ENCODE results near the gene ETNK2. TPM values are rescaled to one million over a fixed set of nuclear protein-coding genes. Genes with fewer than 3 reads are reported as not detected.
A peak's percentile ranks its signal among the peaks of the same experiment; 100 is the strongest.

The ETNK2 gene
- total RNA-seq: 10 to 100 TPM in 1 of 2 donors, 1 to 10 TPM in 1; 7.4 to 12.3 TPM
- long read RNA-seq, donor 1, transcript ETNK2-203 (8 exons, 2,434 nt): major isoform, 5 of 10 reads
- long read RNA-seq, donor 1, partial matches to known transcripts: 3 of 10 reads
- long read RNA-seq, donor 1, other reads (novel, unspliced or antisense): 2 of 10 reads
- long read RNA-seq, donor 2, transcript ETNK2-203 (8 exons, 2,434 nt): major isoform, 29 of 35 reads
- long read RNA-seq, donor 2, partial matches to known transcripts: 2 of 35 reads
- long read RNA-seq, donor 2, other reads (novel, unspliced or antisense): 4 of 35 reads

- intact Hi-C loops (cut with DNase I): loop anchor here in 1 of 2 donors (10.0 kb wide), 1 partner anchor 353 kb away; no protein-coding TSS in a partner anchor
- DNase-seq (ENCODE audit: low spot score): peak; percentile 87
Measured at GRCh38 chr1:204151552-204152309, at the start of gene ETNK2. TSS of gene ETNK2 (minus strand) at chr1:204152044. CDS start at chr1:204151852, 192 bp downstream.

GRCh38 chr1:204201348-204202040 lies 49.6 kb upstream of the ETNK2 start:
- DNase-seq (ENCODE audit: low spot score): no peak
- intact Hi-C loops (cut with DNase I): loop anchor here in 1 of 2 donors (5.0 kb wide), 1 partner anchor 34 kb away; the partner anchor contains the start of gene REN

- intact Hi-C loops (cut with DNase I): no loop called here
- no peak for DNase-seq (ENCODE audit: low spot score)
Measured at GRCh38 chr1:204199579-204199978, 47.7 kb upstream of the ETNK2 start.

GRCh38 chr1:204198348-204199340 lies 46.8 kb upstream of the ETNK2 start:
- intact Hi-C loops (cut with DNase I): no loop called here
- DNase-seq (ENCODE audit: low spot score): no peak

- intact Hi-C loops (cut with DNase I): no loop called here
- no peak for DNase-seq (ENCODE audit: low spot score)
Measured at GRCh38 chr1:204197068-204197467, 45.2 kb upstream of the ETNK2 start.

- DNase-seq (ENCODE audit: low spot score): no peak
- intact Hi-C loops (cut with DNase I): no loop called here
Measured at GRCh38 chr1:204196068-204196795, 44.4 kb upstream of the ETNK2 start, which contains the start of gene KISS1. TSS of gene KISS1 (minus strand) at chr1:204196491. CDS start at chr1:204192876, 3,615 bp downstream.

GRCh38 chr1:204194771-204195170 lies 42.9 kb upstream of the ETNK2 start:
- intact Hi-C loops (cut with DNase I): no loop called here
- no peak for DNase-seq (ENCODE audit: low spot score)

GRCh38 chr1:204194080-204194479 lies 42.2 kb upstream of the ETNK2 start:
- intact Hi-C loops (cut with DNase I): no loop called here
- DNase-seq (ENCODE audit: low spot score): no peak

- intact Hi-C loops (cut with DNase I): no loop called here
- DNase-seq (ENCODE audit: low spot score): no peak
Measured at GRCh38 chr1:204192589-204193352, 40.9 kb upstream of the ETNK2 start.

- intact Hi-C loops (cut with DNase I): no loop called here
- no peak for DNase-seq (ENCODE audit: low spot score)
Measured at GRCh38 chr1:204192046-204192445, 40.2 kb upstream of the ETNK2 start.

- DNase-seq (ENCODE audit: low spot score): no peak
- intact Hi-C loops (cut with DNase I): no loop called here
Measured at GRCh38 chr1:204191456-204191855, 39.6 kb upstream of the ETNK2 start.

- DNase-seq (ENCODE audit: low spot score): no peak
- intact Hi-C loops (cut with DNase I): no loop called here
Measured at GRCh38 chr1:204190212-204191211, 38.7 kb upstream of the ETNK2 start.

GRCh38 chr1:204188959-204189639 lies 37.3 kb upstream of the ETNK2 start:
- DNase-seq (ENCODE audit: low spot score): no peak
- intact Hi-C loops (cut with DNase I): no loop called here

GRCh38 chr1:204186597-204186996 lies 34.8 kb upstream of the ETNK2 start:
- intact Hi-C loops (cut with DNase I): no loop called here
- no peak for DNase-seq (ENCODE audit: low spot score)

GRCh38 chr1:204181116-204181515 lies 29.3 kb upstream of the ETNK2 start:
- peak; percentile 5 for DNase-seq (ENCODE audit: low spot score)
- intact Hi-C loops (cut with DNase I): no loop called here

GRCh38 chr1:204180133-204180532 lies 28.3 kb upstream of the ETNK2 start:
- intact Hi-C loops (cut with DNase I): no loop called here
- peak; percentile 14 for DNase-seq (ENCODE audit: low spot score)
